ENCODE measurements around the gene MYO18A.
A peak's percentile ranks its signal among the peaks of the same experiment; 100 is the strongest.
"Not testable (repeated sequence)": the region's sequence is repeated elsewhere in the genome, so short reads cannot be mapped to it uniquely, and the experiment has no call there.

MYO18A gene

GRCh38 chr17:29147228-29147627 is 33.0 kb downstream of the MYO18A start:
- DNase-seq: not testable (repeated sequence)

DNA sequence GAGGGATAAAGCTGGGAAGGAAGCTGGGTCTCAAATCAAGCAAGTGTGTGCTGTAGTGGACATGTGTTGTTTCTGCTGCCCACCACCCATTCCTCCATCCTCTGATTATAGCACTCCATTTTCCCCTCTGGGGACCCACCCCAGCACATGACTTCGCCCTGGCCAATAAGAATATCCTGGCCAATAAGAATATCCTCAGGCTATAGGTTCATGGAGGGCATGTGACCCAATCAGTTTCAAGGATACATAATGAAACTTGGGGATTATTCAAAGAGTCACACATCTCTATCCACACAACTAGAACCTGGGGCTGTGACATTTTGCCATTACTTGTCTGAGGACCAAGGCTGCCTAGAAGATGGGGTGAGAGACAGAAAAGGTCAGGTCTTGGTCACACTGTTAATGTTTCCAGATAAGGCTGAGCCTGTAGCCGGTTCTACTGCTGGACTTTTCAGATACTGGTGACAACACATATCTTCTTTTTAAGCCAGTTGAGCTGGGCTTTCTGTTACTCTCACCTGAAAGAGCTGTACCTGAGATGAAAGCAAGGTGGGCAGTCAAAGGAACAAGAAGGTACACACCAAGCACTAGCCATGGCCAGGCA is 33.7 kb downstream of the MYO18A start:
- DNase-seq: no peak

DNA sequence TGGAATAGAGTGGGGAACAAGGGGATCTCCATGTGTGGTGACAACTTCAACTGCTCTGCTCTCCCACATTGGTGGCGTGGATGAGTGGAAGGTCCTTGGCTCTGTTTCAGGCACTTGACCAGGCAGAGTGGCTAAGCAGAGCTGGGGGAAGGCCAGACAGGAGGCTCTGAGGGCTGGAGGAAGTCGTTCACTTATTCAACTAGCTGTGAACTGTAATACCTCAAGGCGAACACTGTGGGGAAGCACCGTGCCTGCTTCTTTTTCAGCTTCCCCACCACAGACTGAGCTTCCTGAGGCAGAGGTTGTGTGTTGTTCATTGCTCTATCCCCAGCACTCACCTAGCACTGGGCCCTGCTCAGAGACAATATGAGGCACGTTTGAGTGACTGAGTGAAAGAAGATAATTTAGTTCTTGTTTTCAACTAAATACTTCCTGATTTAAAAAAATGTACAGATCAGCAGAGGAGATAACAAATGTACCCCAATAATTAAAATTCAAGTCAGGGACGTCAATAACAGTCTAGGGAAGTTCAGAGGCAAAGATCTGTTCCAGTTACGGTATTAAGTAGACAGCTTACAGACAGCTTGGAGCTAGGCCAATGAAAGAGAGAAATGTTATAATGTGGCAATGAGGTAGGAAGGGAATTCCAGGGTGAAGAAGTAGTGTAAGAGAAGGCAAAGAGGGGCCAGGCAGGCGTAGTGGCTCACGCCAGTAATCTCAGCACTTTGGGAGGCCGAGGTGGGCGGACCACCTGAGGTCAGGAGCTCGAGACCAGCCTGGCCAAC is 34.7 kb downstream of the MYO18A start:
- peak; percentile 76 for DNase-seq

GRCh38 chr17:29143894-29144293 is 36.3 kb downstream of the MYO18A start:
- peak; percentile 53 for DNase-seq

DNA sequence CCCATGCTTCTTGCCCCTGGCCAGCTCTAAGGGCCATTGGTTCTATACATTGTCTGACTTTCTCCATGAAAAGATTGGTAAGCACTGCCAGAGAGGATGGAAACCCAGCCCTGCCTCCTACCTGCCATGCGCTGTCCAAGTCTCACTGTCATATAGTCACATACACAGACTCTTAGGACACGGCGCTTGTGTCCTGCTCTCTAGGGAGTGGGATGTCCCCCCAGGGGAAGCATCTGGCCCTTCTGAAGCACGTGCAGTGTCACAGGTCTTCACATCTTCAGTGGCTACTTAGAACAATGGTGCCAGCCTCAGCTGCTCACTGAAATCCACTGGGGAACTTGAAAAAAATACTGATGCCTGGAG is 38.7 kb downstream of the MYO18A start:
- DNase-seq: no peak

- peak; percentile 82 for DNase-seq
Observed at GRCh38 chr17:29140631-29141513, 39.3 kb downstream of the MYO18A start.

- peak; percentile 93 for DNase-seq
Observed at GRCh38 chr17:29140051-29140621, 40.1 kb downstream of the MYO18A start.

GRCh38 chr17:29138971-29139691 is 41.1 kb downstream of the MYO18A start:
- peak; percentile 73 for DNase-seq

DNA sequence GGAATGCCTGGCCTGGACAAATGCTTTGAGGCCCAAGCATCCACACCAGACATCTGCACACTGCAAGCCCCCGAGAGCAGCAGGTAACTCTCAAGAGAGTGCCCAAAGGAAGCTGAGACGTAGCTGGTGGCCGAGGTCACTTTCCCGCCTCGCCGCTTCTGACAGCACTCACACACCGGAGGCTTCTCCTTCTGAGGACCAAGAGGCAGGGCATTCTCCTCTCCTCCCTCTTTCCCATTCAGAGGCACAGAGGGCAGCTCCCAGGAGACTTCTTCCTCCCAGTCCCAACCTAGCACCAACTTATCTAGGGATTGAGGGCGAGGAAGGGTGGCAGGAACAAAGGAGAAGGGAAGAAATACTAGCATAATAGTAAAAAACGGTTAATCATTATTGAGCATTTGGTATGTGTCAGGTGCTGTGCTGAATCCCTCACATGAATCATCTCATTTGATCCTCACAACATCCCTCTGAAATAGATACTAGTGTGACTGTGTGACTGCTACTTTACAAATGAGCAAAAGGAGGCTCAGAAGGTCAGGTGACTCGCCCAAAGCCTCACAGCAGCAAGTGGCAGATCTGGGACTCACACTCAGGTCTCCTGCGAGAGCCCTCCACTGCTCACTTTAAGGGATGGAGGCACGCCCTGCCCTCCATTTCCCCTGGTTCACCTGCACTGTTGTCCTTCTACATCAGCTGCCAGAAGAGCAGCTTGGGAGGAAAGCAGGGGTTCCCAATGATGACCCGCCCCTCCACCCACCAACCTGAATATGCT is 41.8 kb downstream of the MYO18A start:
- no peak for DNase-seq

GRCh38 chr17:29136998-29137730 is 43.0 kb downstream of the MYO18A start:
- DNase-seq: no peak

GRCh38 chr17:29135464-29135863 is 44.7 kb downstream of the MYO18A start:
- DNase-seq: no peak

GRCh38 chr17:29133121-29133713 is 47.0 kb downstream of the MYO18A start:
- DNase-seq: peak; percentile 48

GRCh38 chr17:29131814-29132682 is 48.1 kb downstream of the MYO18A start:
- peak; percentile 78 for DNase-seq

- DNase-seq: no peak
Observed at GRCh38 chr17:29129731-29130130, 50.5 kb downstream of the MYO18A start.

DNA sequence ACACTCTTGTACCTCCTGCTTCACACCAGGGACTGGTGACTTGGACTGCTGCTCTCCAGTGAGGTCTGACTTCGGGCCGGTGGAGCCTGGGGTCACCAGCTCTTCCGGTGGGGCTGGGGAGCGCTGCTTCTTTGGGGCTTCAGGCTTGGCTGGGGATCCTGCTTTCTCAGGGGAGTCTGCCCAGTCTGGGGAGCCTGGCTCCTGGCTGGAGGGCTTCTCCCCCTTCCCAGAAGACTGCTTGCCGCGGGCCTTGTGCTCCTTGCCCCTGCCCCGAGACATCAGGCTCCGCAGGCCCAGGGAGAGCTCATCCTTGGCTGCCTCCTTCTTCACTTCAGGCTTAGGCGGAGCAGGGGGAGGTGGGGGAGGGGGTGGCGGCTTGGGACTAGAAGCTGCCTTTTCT is 52.4 kb downstream of the MYO18A start:
- no peak for DNase-seq

DNA sequence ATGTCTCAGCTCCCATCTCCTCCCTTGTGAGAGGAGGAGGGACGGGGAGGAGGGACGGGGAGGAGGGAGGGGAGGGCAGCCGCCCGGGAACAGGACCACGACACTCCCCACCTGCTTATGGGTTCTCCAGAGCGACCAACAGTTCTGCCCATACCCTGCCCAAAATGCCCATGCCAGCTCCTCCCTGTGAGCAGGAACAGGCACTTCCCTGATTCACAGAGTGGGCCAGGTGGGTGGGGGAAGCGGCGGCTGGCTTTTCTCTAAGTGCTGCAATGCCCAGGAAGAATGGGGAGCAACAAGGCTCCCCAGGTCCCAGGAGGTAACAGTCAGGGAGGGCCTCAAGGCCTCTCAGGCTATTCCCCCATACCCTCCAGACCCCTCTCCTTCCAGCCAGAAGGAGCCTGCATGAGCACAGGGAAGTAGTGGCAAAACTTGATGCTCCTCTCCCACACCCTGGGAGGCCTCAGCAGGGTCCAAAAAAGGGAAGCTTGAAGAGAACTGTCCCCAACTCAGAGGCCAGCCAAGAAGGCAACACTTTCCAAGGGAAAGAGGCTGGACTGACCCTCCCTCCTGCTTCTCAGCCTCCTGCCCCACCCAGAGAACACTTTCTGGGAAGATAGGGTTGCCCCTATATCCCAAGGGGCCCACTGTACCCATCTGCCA is 53.8 kb downstream of the MYO18A start:
- DNase-seq: no peak

- no peak for DNase-seq
Observed at GRCh38 chr17:29125651-29126050, 54.5 kb downstream of the MYO18A start.

DNA sequence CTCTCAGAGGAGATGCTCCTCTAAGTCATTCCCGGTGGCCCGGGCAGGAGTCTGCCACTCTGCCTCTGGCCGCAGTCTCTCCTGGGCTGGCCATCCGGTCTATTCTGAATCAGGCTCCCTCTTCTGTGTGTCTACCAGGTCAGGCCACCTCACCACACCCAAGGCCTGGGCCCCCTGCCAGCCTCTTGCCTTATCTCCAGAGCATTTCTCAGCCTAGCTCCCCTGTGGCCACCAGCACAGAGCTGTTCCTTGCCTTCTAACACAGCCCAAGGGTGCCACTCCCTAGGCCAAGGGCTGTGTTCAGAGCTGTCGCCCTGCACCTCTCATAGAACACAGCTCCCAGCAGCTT is 55.3 kb downstream of the MYO18A start:
- no peak for DNase-seq
